ENCODE data around the gene ATRN.

ATRN gene

GRCh38 chr20:3541887-3542721 lies 71.3 kb downstream of the ATRN start:
- H3K4me3 ChIP-seq (replicated peaks in 1 of 2; ENCODE audit: low read depth in 2 of 2, low read length in 2 of 2) = no peak overlapping the region
- DNase-seq (ENCODE audit: low read depth in 2 of 2) = no peak
- no peak for TF ChIP-seq CTCF (IDR thresholded peaks at IDR 0.05; ENCODE audit: low read depth, low read length)

- TF ChIP-seq CTCF (IDR thresholded peaks at IDR 0.05; ENCODE audit: low read depth, low read length) = no peak
- DNase-seq (ENCODE audit: low read depth in 2 of 2) = peak in 1 of 2 donors; percentile 39
- H3K4me3 ChIP-seq (replicated peaks in 1 of 2; ENCODE audit: low read depth in 2 of 2, low read length in 2 of 2) = no peak overlapping the region
Measured at GRCh38 chr20:3543901-3544507, 73.2 kb downstream of the ATRN start.

- DNase-seq (ENCODE audit: low read depth in 2 of 2) = no peak
- no peak overlapping the region for H3K4me3 ChIP-seq (replicated peaks in 1 of 2; ENCODE audit: low read depth in 2 of 2, low read length in 2 of 2)
- no peak for TF ChIP-seq CTCF (IDR thresholded peaks at IDR 0.05; ENCODE audit: low read depth, low read length)
Measured at GRCh38 chr20:3545401-3545925, 74.6 kb downstream of the ATRN start.

GRCh38 chr20:3547906-3548305 lies 77.1 kb downstream of the ATRN start:
- no peak for TF ChIP-seq CTCF (IDR thresholded peaks at IDR 0.05; ENCODE audit: low read depth, low read length)
- no peak for DNase-seq (ENCODE audit: low read depth in 2 of 2)
- H3K4me3 ChIP-seq (replicated peaks in 1 of 2; ENCODE audit: low read depth in 2 of 2, low read length in 2 of 2) = no peak overlapping the region

GRCh38 chr20:3550837-3551236 lies 80.0 kb downstream of the ATRN start:
- TF ChIP-seq CTCF (IDR thresholded peaks at IDR 0.05; ENCODE audit: low read depth, low read length) = no peak
- no peak for DNase-seq (ENCODE audit: low read depth in 2 of 2)
- no peak overlapping the region for H3K4me3 ChIP-seq (replicated peaks in 1 of 2; ENCODE audit: low read depth in 2 of 2, low read length in 2 of 2)

GRCh38 chr20:3551681-3552434 lies 81.0 kb downstream of the ATRN start:
- TF ChIP-seq CTCF (IDR thresholded peaks at IDR 0.05; ENCODE audit: low read depth, low read length) = no peak
- no peak overlapping the region for H3K4me3 ChIP-seq (replicated peaks in 1 of 2; ENCODE audit: low read depth in 2 of 2, low read length in 2 of 2)
- DNase-seq (ENCODE audit: low read depth in 2 of 2) = no peak
